KG1 (cell line): Measurements from ENCODE around the gene CLEC4M.
"Not testable (repeated sequence)": the region's sequence is repeated elsewhere in the genome, so short reads cannot be mapped to it uniquely, and the experiment has no call there.

Experiments used
- DNase-seq: peaks from one replicate; lab custom pipeline; 2025; lab: John Stamatoyannopoulos, UW

CLEC4M gene

GRCh38 chr19:7808108-7808507, 45.1 kb downstream of the CLEC4M start:
- DNase-seq = no peak

GRCh38 chr19:7811989-7812388, 48.9 kb downstream of the CLEC4M start:
- no peak for DNase-seq

- no peak for DNase-seq
These were observed 52.3 kb downstream of the CLEC4M start for GRCh38 chr19:7815325-7815724.

GRCh38 chr19:7816040-7816439, 53.0 kb downstream of the CLEC4M start:
- DNase-seq = not testable (repeated sequence)

GRCh38 chr19:7817801-7818200, 54.8 kb downstream of the CLEC4M start:
- no peak for DNase-seq

GRCh38 chr19:7818806-7819205, 55.8 kb downstream of the CLEC4M start:
- DNase-seq = no peak
